ENCODE results near the gene RBM25.

The RBM25 gene

GRCh38 chr14:73136085-73136386 lies 77.7 kb downstream of the RBM25 start:
- Histone ChIP-seq H3K4me3 (peak overlapping the region; percentile 80), H3K27ac (peak overlapping the region; percentile 81 to 89)
- TF ChIP-seq CTCF (IDR thresholded peaks at IDR 0.05): no peak
- DNase-seq (ENCODE audit: low spot score): no peak

- peak within 1 kb of the TSS; percentile 81 to 89 for H3K27ac ChIP-seq
- no peak for TF ChIP-seq CTCF (IDR thresholded peaks at IDR 0.05)
- peak; percentile 96 for DNase-seq (ENCODE audit: low spot score)
- peak within 1 kb of the TSS; percentile 80 for H3K4me3 ChIP-seq
These were observed 78.3 kb downstream of the RBM25 start, which contains the start of gene PSEN1 for GRCh38 chr14:73136387-73137225. TSS of gene PSEN1 (plus strand) at chr14:73136507. CDS start at chr14:73148020, 11,513 bp downstream.

GRCh38 chr14:73140811-73141323 lies 82.5 kb downstream of the RBM25 start:
- Histone ChIP-seq H3K27ac (no peak overlapping the region), H3K4me3 (no peak overlapping the region)
- no peak for DNase-seq (ENCODE audit: low spot score)
- TF ChIP-seq CTCF (IDR thresholded peaks at IDR 0.05): no peak

GRCh38 chr14:73142216-73142615 lies 83.9 kb downstream of the RBM25 start:
- H3K4me3 ChIP-seq: no peak overlapping the region
- no peak for DNase-seq (ENCODE audit: low spot score)
- H3K27ac ChIP-seq: no peak overlapping the region
- TF ChIP-seq CTCF (IDR thresholded peaks at IDR 0.05): no peak

- no peak for DNase-seq (ENCODE audit: low spot score)
- Histone ChIP-seq H3K4me3 (no peak overlapping the region), H3K27ac (no peak overlapping the region)
- TF ChIP-seq CTCF (IDR thresholded peaks at IDR 0.05): no peak
These were observed 84.7 kb downstream of the RBM25 start for GRCh38 chr14:73143003-73143402.

- Histone ChIP-seq H3K27ac (no peak overlapping the region), H3K4me3 (no peak overlapping the region)
- DNase-seq (ENCODE audit: low spot score): no peak
- no peak for TF ChIP-seq CTCF (IDR thresholded peaks at IDR 0.05)
These were observed 85.3 kb downstream of the RBM25 start for GRCh38 chr14:73143617-73144016.

GRCh38 chr14:73145371-73145770 lies 87.0 kb downstream of the RBM25 start:
- Histone ChIP-seq H3K4me3 (no peak overlapping the region), H3K27ac (no peak overlapping the region)
- TF ChIP-seq CTCF (IDR thresholded peaks at IDR 0.05): no peak
- DNase-seq (ENCODE audit: low spot score): no peak
